H1 (cell line): Measurements from ENCODE around the gene RFX2. TPM values are rescaled to one million over a fixed set of nuclear protein-coding genes. Genes with fewer than 3 reads are reported as not detected.

Experiments
- CTCF ChIA-PET: fragments of 300-600 bp; sonication (Branson Sonifier 250); formaldehyde crosslinking; loops from one replicate; lab custom pipeline; 2021; ENCODE audit not compliant: partially characterized antibody; lab: Charles Lee
- POLR2A ChIA-PET: fragments of 300-600 bp; sonication (Branson Sonifier 250); formaldehyde crosslinking; loops from one replicate; lab custom pipeline; 2021; ENCODE audit warnings: inconsistent platforms; ENCODE audit not compliant: partially characterized antibody; lab: Charles Lee
- DNase-seq, 2 experiments: peaks; one replicate each; pipeline versions ENCODE4 v3.0.0 to v3.0.0-alpha.2; 2010 to 2022; ENCODE audit warnings: low spot score in 2 of 2, low read depth in 1 of 2, mixed read lengths in 1 of 2
- FAIRE-seq: peaks from 2 replicates; lab custom pipeline; 2011; peaks lifted over from hg19 to GRCh38; lab: Jason Lieb, UNC
- H2AFZ ChIP-seq: 2 replicates; pipeline ENCODE4 v1.8.1; 2012; ENCODE audit warnings: low read length, inconsistent platforms
- H2AK5ac ChIP-seq: 2 replicates; pipeline ENCODE4 v1.6.1; 2013; ENCODE audit warnings: low read depth, low read length
- H2BK120ac ChIP-seq: replicated peaks from 2 replicates; pipeline ENCODE3; 2013; ENCODE audit warnings: low read depth, low read length, inconsistent platforms
- H2BK12ac ChIP-seq: 2 replicates; pipeline ENCODE4 v1.6.1; 2013; ENCODE audit warnings: low read depth, low read length
- H2BK15ac ChIP-seq: 2 replicates; pipeline ENCODE4 v1.6.1; 2013; ENCODE audit warnings: low read length
- H2BK20ac ChIP-seq: 2 replicates; pipeline ENCODE4 v1.6.1; 2013; ENCODE audit warnings: low read length
- H2BK5ac ChIP-seq: 2 replicates; pipeline ENCODE4 v1.6.1; 2013; ENCODE audit warnings: low read depth, low read length
- H3K14ac ChIP-seq: 2 replicates; pipeline ENCODE4 v1.6.1; 2013; ENCODE audit warnings: inconsistent platforms; ENCODE audit not compliant: insufficient read length
- H3K18ac ChIP-seq: 2 replicates; pipeline ENCODE4 v1.6.1; 2013; ENCODE audit warnings: low read length; ENCODE audit errors: extremely low read depth
- H3K23ac ChIP-seq: 2 replicates; pipeline ENCODE4 v1.6.1; 2013; ENCODE audit warnings: inconsistent platforms; ENCODE audit not compliant: insufficient read length
- H3K23me2 ChIP-seq: 2 replicates; pipeline ENCODE4 v1.6.1; 2013; ENCODE audit warnings: low read depth, low read length
- H3K27ac ChIP-seq: 2 replicates; pipeline ENCODE4 v1.6.1; 2011; ENCODE audit warnings: low read depth, low read length, inconsistent platforms
- H3K27me3 ChIP-seq, 4 experiments: replicated peaks in 1 of 4; 1 replicate in 1 of 4; 2 replicates in 3 of 4; pipeline versions ENCODE4 v1.6.1 to v1.8.1; 2011 to 2013; ENCODE audit warnings: low read length in 3 of 4, mild to moderate bottlenecking in 3 of 4, inconsistent platforms in 2 of 4, mixed read lengths in 2 of 4, moderate library complexity in 1 of 4; ENCODE audit not compliant: control insufficient read depth in 3 of 4, insufficient read depth in 3 of 4; ENCODE audit errors: extremely low read depth in 1 of 4
- H3K36me3 ChIP-seq, 4 experiments: 2 replicates each; pipeline versions ENCODE4 v1.6.1 to v1.8.1; 2011 to 2013; ENCODE audit warnings: mild to moderate bottlenecking in 4 of 4, low read length in 3 of 4, moderate library complexity in 2 of 4, control low read depth in 1 of 4, inconsistent platforms in 1 of 4; ENCODE audit not compliant: insufficient read depth in 4 of 4, control insufficient read depth in 2 of 4
- H3K4ac ChIP-seq: replicated peaks from 2 replicates; pipeline ENCODE3; 2013; ENCODE audit warnings: low read length, low read depth, mixed read lengths, inconsistent platforms; ENCODE audit not compliant: insufficient read length
- H3K4me1 ChIP-seq, 4 experiments: replicated peaks in 1 of 4; 1 replicate in 1 of 4; 2 replicates in 3 of 4; pipeline versions ENCODE4 v1.6.1 to v1.8.1; 2011 to 2013; ENCODE audit warnings: low read length in 3 of 4, inconsistent platforms in 2 of 4, mixed read lengths in 1 of 4; ENCODE audit not compliant: insufficient read depth in 4 of 4, control insufficient read depth in 3 of 4
- H3K4me2 ChIP-seq, 2 experiments: 2 replicates each; pipeline versions ENCODE4 v1.6.1 to v1.8.1; 2011 to 2013; ENCODE audit warnings: low read depth in 2 of 2, low read length in 2 of 2, control low read depth in 1 of 2, inconsistent platforms in 1 of 2, mild to moderate bottlenecking in 1 of 2; ENCODE audit not compliant: insufficient read depth in 1 of 2
- H3K4me3 ChIP-seq, 4 experiments: fragments of 200-600, 300-600 bp in 1 of 4; sonication (generic), shearing (Covaris generic), sonication (Bioruptor Twin) in 1 of 4; 2 replicates each; pipeline versions ENCODE4 v1.5.1 to v1.8.1; 2011 to 2016; ENCODE audit warnings: low read length in 4 of 4, low read depth in 3 of 4, control low read depth in 2 of 4, inconsistent platforms in 2 of 4, mild to moderate bottlenecking in 2 of 4, mixed read lengths in 1 of 4, moderate library complexity in 1 of 4; ENCODE audit not compliant: insufficient read depth in 2 of 4; ENCODE audit errors: extremely low read depth in 1 of 4
- H3K56ac ChIP-seq: replicated peaks from 2 replicates; pipeline ENCODE3; 2013; ENCODE audit warnings: low read depth, mild to moderate bottlenecking, mixed read lengths, low read length, inconsistent platforms; ENCODE audit not compliant: insufficient read length
- H3K79me1 ChIP-seq: 2 replicates; pipeline ENCODE4 v1.6.1; 2013; ENCODE audit warnings: low read depth, low read length, control low read depth
- H3K79me2 ChIP-seq, 2 experiments: 2 replicates each; pipeline versions ENCODE4 v1.6.1 to v1.8.1; 2012 to 2013; ENCODE audit warnings: low read length in 2 of 2, mild to moderate bottlenecking in 2 of 2, inconsistent platforms in 1 of 2; ENCODE audit not compliant: insufficient read depth in 2 of 2, control insufficient read depth in 1 of 2
- H3K9ac ChIP-seq, 4 experiments: replicated peaks in 1 of 4; 1 replicate in 1 of 4; 2 replicates in 3 of 4; pipeline versions ENCODE4 v1.6.1 to v1.8.1; 2011 to 2013; ENCODE audit warnings: low read depth in 3 of 4, low read length in 3 of 4, control low read depth in 2 of 4, mild to moderate bottlenecking in 2 of 4, moderate library complexity in 2 of 4, inconsistent platforms in 1 of 4; ENCODE audit errors: extremely low read depth in 1 of 4
- H3K9me3 ChIP-seq, 2 experiments: 2 replicates each; pipeline versions ENCODE4 v1.6.1 to v1.8.1; 2012 to 2013; ENCODE audit warnings: mild to moderate bottlenecking in 2 of 2, moderate library complexity in 2 of 2, control low read depth in 1 of 2, inconsistent platforms in 1 of 2, low read depth in 1 of 2, low read length in 1 of 2, mixed read lengths in 1 of 2; ENCODE audit not compliant: insufficient read depth in 2 of 2
- H4K20me1 ChIP-seq, 2 experiments: replicated peaks in 1 of 2; 2 replicates each; pipeline versions ENCODE3 to v1.8.1; 2011 to 2013; ENCODE audit warnings: inconsistent platforms in 2 of 2, low read length in 2 of 2, mild to moderate bottlenecking in 1 of 2; ENCODE audit not compliant: insufficient read depth in 2 of 2, control insufficient read depth in 1 of 2
- H4K5ac ChIP-seq: 2 replicates; pipeline ENCODE4 v1.6.1; 2013; ENCODE audit warnings: low read length, low read depth, mixed read lengths, inconsistent platforms; ENCODE audit not compliant: insufficient read length
- H4K8ac ChIP-seq: 2 replicates; pipeline ENCODE4 v1.8.0; 2013; ENCODE audit warnings: mild to moderate bottlenecking, moderate library complexity, low read length, inconsistent platforms; ENCODE audit not compliant: insufficient read depth; ENCODE audit errors: extremely low read depth
- H4K91ac ChIP-seq: replicated peaks from 2 replicates; pipeline ENCODE3; 2013; ENCODE audit warnings: low read length, mixed read lengths, inconsistent platforms; ENCODE audit not compliant: insufficient read length
- ATF2 ChIP-seq: IDR thresholded peaks from 2 replicates; pipeline ENCODE4 v1.6.1; 2012; ENCODE audit warnings: low read length, inconsistent platforms
- CTCF ChIP-seq, 3 experiments: IDR thresholded peaks; 1 replicate in 2 of 3; 2 replicates in 1 of 3; pipeline versions ENCODE4 v1.5.1 to v1.6.1; 2011; ENCODE audit warnings: low read length in 3 of 3, mild to moderate bottlenecking in 3 of 3, inconsistent platforms in 2 of 3, low read depth in 1 of 3, moderate library complexity in 1 of 3; ENCODE audit not compliant: insufficient read depth in 1 of 3; ENCODE audit errors: control extremely low read depth in 1 of 3
- EP300 ChIP-seq, 2 experiments: IDR thresholded peaks; 1 replicate in 1 of 2; 2 replicates in 1 of 2; pipeline ENCODE4 v1.6.1; 2011 to 2012; ENCODE audit warnings: low read depth in 2 of 2, low read length in 2 of 2, mild to moderate bottlenecking in 2 of 2, borderline replicate concordance in 1 of 2, inconsistent platforms in 1 of 2, moderate library complexity in 1 of 2
- HDAC2 ChIP-seq, 2 experiments: fragments of 300-600 bp in 1 of 2; sonication (generic) in 1 of 2; IDR thresholded peaks; 2 replicates each; pipeline ENCODE4 v1.6.1; 2011 to 2012; ENCODE audit warnings: low read depth in 2 of 2, low read length in 2 of 2, mild to moderate bottlenecking in 2 of 2, moderate library complexity in 2 of 2, borderline replicate concordance in 1 of 2, inconsistent platforms in 1 of 2
- NRF1 ChIP-seq: IDR thresholded peaks from 2 replicates; pipeline ENCODE4 v1.6.1; 2011; ENCODE audit warnings: mild to moderate bottlenecking, low read depth, low read length, improper control_type of control experiment
- RAD21 ChIP-seq, 2 experiments: IDR thresholded peaks in 1 of 2; conservative IDR thresholded peaks in 1 of 2; 2 replicates each; pipeline ENCODE4 v1.6.1; 2011; ENCODE audit warnings: low read depth in 2 of 2, low read length in 2 of 2, improper control_type of control experiment in 1 of 2, inconsistent platforms in 1 of 2, mild to moderate bottlenecking in 1 of 2, moderate library complexity in 1 of 2
- SIX5 ChIP-seq: IDR thresholded peaks from 2 replicates; pipeline ENCODE4 v1.6.1; 2011; ENCODE audit warnings: mild to moderate bottlenecking, low read depth, low read length
- SUZ12 ChIP-seq: fragments of 200-600 bp; sonication (generic); IDR thresholded peaks from 2 replicates; pipeline ENCODE4 v1.6.1; 2012; ENCODE audit warnings: mild to moderate bottlenecking, inconsistent platforms, low read length, moderate library complexity, mixed read lengths
- WGBS, 2 experiments: shearing (Covaris generic) in 1 of 2; methylation state at CpG; one replicate each; pipeline versions ENCODE4 v1.1.6 to v1.1.7; 2013 to 2015; ENCODE audit warnings: low lambda C conversion rate in 2 of 2, mixed read lengths in 2 of 2, inconsistent platforms in 1 of 2, low coverage in 1 of 2, missing lambda C conversion rate in 1 of 2; ENCODE audit not compliant: insufficient replicate concordance in 2 of 2, insufficient coverage in 1 of 2, insufficient read length in 1 of 2; ENCODE audit errors: extremely low coverage in 1 of 2, missing lambda C conversion rate in 1 of 2; 5-methylcytosine and 5-hydroxymethylcytosine counted together
- polyA plus RNA-seq, 7 experiments: library from polyadenylated mRNA; depleted of rRNA in 3 of 7; stranded (reverse) in 5 of 7; unstranded in 2 of 7; fragments of >200 nt in 5 of 7; fragments of 200-250 nt in 2 of 7; gene quantifications; 1 replicate in 5 of 7; 2 replicates in 1 of 7; 4 replicates in 1 of 7; pipeline versions ENCODE4 v1.2.1 to v1.2.3, GENCODE V29; 2011 to 2013; ENCODE audit warnings: missing spikeins in 2 of 7, mixed read lengths in 2 of 7
- total RNA-seq: library from RNA; stranded (reverse); fragmentation: NEBNext Ultra II Directional; extraction: Animal tissue kit (Norgen Biotek cat#: 25700); gene quantifications from 2 replicates; pipeline ENCODE4 v1.2.1, GENCODE V29; 2021

RFX2 gene
- total and polyA plus RNA-seq, 2 of the 8 experiments (the other 6 are each of a cell fraction or from before 2014, with no cell fraction given): 4.8 to 5.3 TPM

GRCh38 chr19:5995606-5996005 lies 114.7 kb downstream of the RFX2 start:
- Histone ChIP-seq H4K5ac (no peak overlapping the region), H4K91ac (no peak overlapping the region), H4K20me1 (no peaks in the 10 kb centered on the region), H2BK120ac (no peak overlapping the region), H3K23me2 (no peaks in the 10 kb centered on the region; the same call in 1 of the 2 replicates), H3K27me3 (peaks cover 0 to 3% (median 0%) of the 10 kb centered on the region in 4 experiments; a peak in 1 of 7 replicates), H2AK5ac (no peak overlapping the region), H3K56ac (no peak overlapping the region), H2BK15ac (no peak overlapping the region), H3K4me2 (no peak overlapping the region), H4K8ac (no peak overlapping the region), H3K4me1 (no peaks in the 10 kb centered on the region; a peak in 1 of 7 replicates), H2BK20ac (no peak overlapping the region), H2BK12ac (no peak overlapping the region), H3K79me1 (no peaks in the 10 kb centered on the region), H3K36me3 (no peaks in the 10 kb centered on the region), H3K18ac (no peak overlapping the region), H3K9ac (no peak overlapping the region), H3K4me3 (no peak overlapping the region), H3K14ac (no peak overlapping the region), H3K4ac (no peak overlapping the region), H3K23ac (no peak overlapping the region), H3K9me3 (0 out of 4 replicates have a peak, but pooled peaks cover 0 to 2% of the 10 kb centered on the region in 2 experiments), H3K79me2 (no peaks in the 10 kb centered on the region), H2BK5ac (no peak overlapping the region), H3K27ac (no peak overlapping the region), H2AFZ (no peak overlapping the region)
- ChIA-PET CTCF (interaction anchor here (1.4 to 7.7 kb wide), 3 partner anchors 8 to 24 kb away, joined by 4 to 108 read pairs (median 4); no protein-coding TSS in a partner anchor), POLR2A (no interaction called here)
- no peak for FAIRE-seq
- no peak for DNase-seq
- 91% methylated on average over 16 of the region's 16 CpGs; no CpG with 5 or more reads in 1 of the 2 experiments for WGBS, 2 experiments
- no peak for TF ChIP-seq CTCF (IDR thresholded peaks at IDR 0.05; ENCODE audit: control extremely low read depth in 1 of 3, insufficient read depth in 1 of 3, low read depth in 1 of 3, low read length in 3 of 3)
- TF ChIP-seq RAD21 (IDR thresholded peaks at IDR 0.05 in 1 of 2, conservative IDR thresholded peaks at IDR 0.05 in 1 of 2; ENCODE audit: low read depth in 2 of 2, low read length in 2 of 2): no peak
- TF ChIP-seq HDAC2 (IDR thresholded peaks at IDR 0.05; ENCODE audit: borderline replicate concordance in 1 of 2, low read depth in 2 of 2, low read length in 2 of 2): no peak
- no peak for TF ChIP-seq ATF2
- no peak for TF ChIP-seq SIX5
- TF ChIP-seq EP300 (IDR thresholded peaks at IDR 0.05; ENCODE audit: borderline replicate concordance in 1 of 2, low read depth in 2 of 2, low read length in 2 of 2): no peak
- no peak for TF ChIP-seq SUZ12
- no peak for TF ChIP-seq NRF1
